ENCODE data around the gene FER1L5. TPM values are rescaled to one million over a fixed set of nuclear protein-coding genes. Genes with fewer than 3 reads are reported as not detected.

FER1L5 gene
- total RNA-seq, 1 donor from 2014 or later: 0.51 TPM

GRCh38 chr2:96694279-96694678 is 51.7 kb downstream of the FER1L5 start:
- H3K27ac Mint-ChIP-seq (ENCODE audit: unreplicated experiment): no peak overlapping the region

GRCh38 chr2:96694816-96695455 is 52.4 kb downstream of the FER1L5 start:
- H3K9me3 Mint-ChIP-seq (ENCODE audit: unreplicated experiment): peaks cover 2% of the 10 kb centered on the region
- H3K4me1 Mint-ChIP-seq (ENCODE audit: low read depth, unreplicated experiment): no peaks in the 10 kb centered on the region
- no peaks in the 10 kb centered on the region for H3K36me3 Mint-ChIP-seq (ENCODE audit: unreplicated experiment)
- no peak overlapping the region for H3K27ac Mint-ChIP-seq (ENCODE audit: unreplicated experiment)
- no peak for TF ChIP-seq CTCF (IDR thresholded peaks at IDR 0.05; ENCODE audit: partially characterized antibody, unreplicated experiment)
- H3K4me3 Mint-ChIP-seq (ENCODE audit: unreplicated experiment): no peak overlapping the region
- no peak for DNase-seq
- peaks cover 4% of the 10 kb centered on the region for H3K27me3 Mint-ChIP-seq (ENCODE audit: unreplicated experiment)

More at GRCh38 chr2:96694279-96694678, 51.7 kb downstream of the FER1L5 start:
- Mint-ChIP-seq H3K4me3 (ENCODE audit: unreplicated experiment) (no peak overlapping the region), H3K36me3 (ENCODE audit: unreplicated experiment) (no peaks in the 10 kb centered on the region), H3K27me3 (ENCODE audit: unreplicated experiment) (peaks cover 4% of the 10 kb centered on the region), H3K9me3 (ENCODE audit: unreplicated experiment) (peaks cover 2% of the 10 kb centered on the region), H3K4me1 (ENCODE audit: low read depth, unreplicated experiment) (no peaks in the 10 kb centered on the region)
- no peak for DNase-seq
- TF ChIP-seq CTCF (IDR thresholded peaks at IDR 0.05; ENCODE audit: partially characterized antibody, unreplicated experiment): no peak

GRCh38 chr2:96695602-96696001 is 53.0 kb downstream of the FER1L5 start:
- no peaks in the 10 kb centered on the region for H3K4me1 Mint-ChIP-seq (ENCODE audit: low read depth, unreplicated experiment)
- peaks cover 4% of the 10 kb centered on the region for H3K27me3 Mint-ChIP-seq (ENCODE audit: unreplicated experiment)
- no peaks in the 10 kb centered on the region for H3K36me3 Mint-ChIP-seq (ENCODE audit: unreplicated experiment)
- no peaks in the 10 kb centered on the region for H3K9me3 Mint-ChIP-seq (ENCODE audit: unreplicated experiment)
- no peak overlapping the region for H3K27ac Mint-ChIP-seq (ENCODE audit: unreplicated experiment)
- DNase-seq: no peak
- no peak overlapping the region for H3K4me3 Mint-ChIP-seq (ENCODE audit: unreplicated experiment)
- no peak for TF ChIP-seq CTCF (IDR thresholded peaks at IDR 0.05; ENCODE audit: partially characterized antibody, unreplicated experiment)

GRCh38 chr2:96697476-96697875 is 54.9 kb downstream of the FER1L5 start:
- TF ChIP-seq CTCF (IDR thresholded peaks at IDR 0.05; ENCODE audit: partially characterized antibody, unreplicated experiment): no peak
- no peaks in the 10 kb centered on the region for H3K4me1 Mint-ChIP-seq (ENCODE audit: low read depth, unreplicated experiment)
- H3K27ac Mint-ChIP-seq (ENCODE audit: unreplicated experiment): no peak overlapping the region
- H3K27me3 Mint-ChIP-seq (ENCODE audit: unreplicated experiment): peaks cover 4% of the 10 kb centered on the region
- no peak overlapping the region for H3K4me3 Mint-ChIP-seq (ENCODE audit: unreplicated experiment)
- peaks cover 4% of the 10 kb centered on the region for H3K36me3 Mint-ChIP-seq (ENCODE audit: unreplicated experiment)
- DNase-seq: no peak
- no peaks in the 10 kb centered on the region for H3K9me3 Mint-ChIP-seq (ENCODE audit: unreplicated experiment)

- peaks cover 4% of the 10 kb centered on the region for H3K27me3 Mint-ChIP-seq (ENCODE audit: unreplicated experiment)
- no peaks in the 10 kb centered on the region for H3K4me1 Mint-ChIP-seq (ENCODE audit: low read depth, unreplicated experiment)
- peaks cover 4% of the 10 kb centered on the region for H3K36me3 Mint-ChIP-seq (ENCODE audit: unreplicated experiment)
- no peaks in the 10 kb centered on the region for H3K9me3 Mint-ChIP-seq (ENCODE audit: unreplicated experiment)
- no peak for TF ChIP-seq CTCF (IDR thresholded peaks at IDR 0.05; ENCODE audit: partially characterized antibody, unreplicated experiment)
- no peak overlapping the region for H3K27ac Mint-ChIP-seq (ENCODE audit: unreplicated experiment)
- H3K4me3 Mint-ChIP-seq (ENCODE audit: unreplicated experiment): no peak overlapping the region
- no peak for DNase-seq
Observed at GRCh38 chr2:96698221-96698861, 55.8 kb downstream of the FER1L5 start.

Measured in glutamatergic neuron (in vitro differentiated cells).